Measurements from ENCODE around the gene RBMS3.
"Not testable (repeated sequence)": the region's sequence is repeated elsewhere in the genome, so short reads cannot be mapped to it uniquely, and the experiment has no call there.

The RBMS3 gene

GRCh38 chr3:29777869-29778268 lies 497.0 kb downstream of the RBMS3 start:
- no peak for DNase-seq (ENCODE audit: low spot score)

DNA sequence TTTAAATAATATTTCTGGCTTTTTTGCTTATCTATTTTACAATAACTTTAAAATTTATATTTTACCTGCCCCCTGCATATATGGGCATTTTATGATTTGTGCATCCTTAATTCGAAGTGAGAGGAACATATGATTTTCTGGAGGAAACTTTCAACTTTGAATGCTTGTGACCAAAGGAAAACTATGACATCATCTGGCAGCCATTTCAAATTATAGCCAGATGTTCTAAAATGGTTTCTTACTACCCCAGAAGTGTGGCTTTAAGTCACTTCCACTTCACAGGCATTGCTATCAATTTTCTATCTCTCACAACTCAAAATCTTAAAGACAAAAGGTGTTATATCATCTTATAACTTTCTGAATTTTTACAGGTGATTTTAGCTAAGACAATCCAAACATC lies 508.8 kb downstream of the RBMS3 start:
- DNase-seq (ENCODE audit: low spot score), result no peak

DNA sequence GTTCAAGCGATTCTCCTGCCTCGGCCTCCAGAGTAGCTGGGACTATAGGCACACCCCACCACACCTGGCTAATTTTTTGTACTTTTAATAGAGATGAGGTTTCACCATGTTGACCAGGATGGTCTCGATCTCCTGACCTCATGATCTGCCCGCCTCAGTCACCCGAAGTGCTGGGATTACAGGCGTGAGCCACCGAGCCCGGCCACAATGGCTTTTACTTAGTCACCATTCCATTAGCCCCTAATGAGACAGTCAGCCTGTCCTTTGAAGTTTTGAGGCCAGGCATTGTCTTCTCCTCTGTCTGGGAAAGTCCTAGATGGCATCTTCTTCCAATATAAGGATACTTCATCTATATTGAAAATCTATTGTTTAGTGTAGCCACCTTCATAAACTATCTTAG lies 515.9 kb downstream of the RBMS3 start:
- DNase-seq (ENCODE audit: low spot score), result no peak

DNA sequence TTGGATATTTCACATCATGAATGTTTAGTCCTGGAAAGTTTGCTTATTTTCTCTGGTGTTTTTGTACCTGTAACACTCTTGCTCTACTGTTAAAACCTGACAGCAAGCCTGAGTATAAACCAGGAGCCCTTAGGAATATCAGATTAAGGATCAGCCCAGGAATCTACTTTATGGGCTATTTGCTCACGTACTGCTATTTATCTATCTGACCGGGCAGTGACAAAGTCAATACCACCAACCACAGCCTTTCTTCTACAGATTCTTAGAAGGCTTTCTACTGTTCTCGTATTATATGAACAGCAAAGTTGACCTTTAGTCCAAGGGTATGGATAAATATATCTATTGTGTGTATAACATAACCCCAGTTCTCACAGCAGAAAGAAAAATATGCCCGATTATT lies 521.2 kb downstream of the RBMS3 start:
- DNase-seq (ENCODE audit: low spot score), result no peak

- no peak for DNase-seq (ENCODE audit: low spot score)
These were observed 523.2 kb downstream of the RBMS3 start for GRCh38 chr3:29804044-29804443.

- no peak for DNase-seq (ENCODE audit: low spot score)
These were observed 524.9 kb downstream of the RBMS3 start for GRCh38 chr3:29805757-29806156.

GRCh38 chr3:29808324-29808723 lies 527.5 kb downstream of the RBMS3 start:
- DNase-seq (ENCODE audit: low spot score), result not testable (repeated sequence)

- DNase-seq (ENCODE audit: low spot score), result no peak
These were observed 541.2 kb downstream of the RBMS3 start for GRCh38 chr3:29822071-29822470.

GRCh38 chr3:29823233-29823632 lies 542.4 kb downstream of the RBMS3 start:
- no peak for DNase-seq (ENCODE audit: low spot score)

DNA sequence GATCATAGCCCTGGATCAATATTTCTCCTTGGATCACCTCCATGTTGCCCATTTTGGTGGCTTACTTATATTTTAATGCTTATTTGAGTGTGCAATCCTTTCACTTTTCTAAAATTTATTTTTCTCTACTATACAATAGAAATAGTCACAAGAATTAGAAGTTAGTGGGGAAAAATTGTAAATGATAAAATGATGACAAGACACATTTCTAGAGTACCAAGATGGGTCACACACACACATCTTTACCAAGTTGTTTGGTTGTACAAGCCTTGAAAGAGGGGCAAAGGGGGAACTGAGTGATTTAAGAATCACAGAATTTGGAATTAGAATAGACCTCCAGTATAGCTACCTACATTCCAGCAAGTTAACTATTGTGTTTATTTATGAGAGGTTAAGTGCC lies 545.8 kb downstream of the RBMS3 start:
- no peak for DNase-seq (ENCODE audit: low spot score)

DNA sequence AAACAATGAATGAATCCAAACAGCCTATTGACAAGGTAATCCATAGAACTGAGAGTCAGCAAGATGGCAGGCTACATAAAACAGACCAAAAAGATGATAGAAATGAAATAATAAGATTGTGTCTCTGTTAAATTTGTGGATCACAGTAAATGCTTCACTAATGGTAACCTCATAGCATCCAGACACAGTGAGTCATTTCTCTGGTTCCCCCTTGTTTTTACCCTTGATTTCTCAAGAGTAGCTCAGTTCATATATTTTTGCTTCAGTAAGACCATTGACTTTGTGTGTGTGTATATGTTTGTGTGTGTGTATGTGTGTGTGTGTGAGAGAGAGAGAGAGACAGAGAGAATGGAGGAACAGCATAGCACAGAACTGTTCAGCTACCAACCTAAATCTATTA lies 546.9 kb downstream of the RBMS3 start:
- DNase-seq (ENCODE audit: low spot score), result no peak

- DNase-seq (ENCODE audit: low spot score), result no peak
These were observed 548.5 kb downstream of the RBMS3 start for GRCh38 chr3:29829340-29829739.

- no peak for DNase-seq (ENCODE audit: low spot score)
These were observed 569.8 kb downstream of the RBMS3 start for GRCh38 chr3:29850641-29851040.

- no peak for DNase-seq (ENCODE audit: low spot score)
These were observed 571.9 kb downstream of the RBMS3 start for GRCh38 chr3:29852767-29853166.

DNA sequence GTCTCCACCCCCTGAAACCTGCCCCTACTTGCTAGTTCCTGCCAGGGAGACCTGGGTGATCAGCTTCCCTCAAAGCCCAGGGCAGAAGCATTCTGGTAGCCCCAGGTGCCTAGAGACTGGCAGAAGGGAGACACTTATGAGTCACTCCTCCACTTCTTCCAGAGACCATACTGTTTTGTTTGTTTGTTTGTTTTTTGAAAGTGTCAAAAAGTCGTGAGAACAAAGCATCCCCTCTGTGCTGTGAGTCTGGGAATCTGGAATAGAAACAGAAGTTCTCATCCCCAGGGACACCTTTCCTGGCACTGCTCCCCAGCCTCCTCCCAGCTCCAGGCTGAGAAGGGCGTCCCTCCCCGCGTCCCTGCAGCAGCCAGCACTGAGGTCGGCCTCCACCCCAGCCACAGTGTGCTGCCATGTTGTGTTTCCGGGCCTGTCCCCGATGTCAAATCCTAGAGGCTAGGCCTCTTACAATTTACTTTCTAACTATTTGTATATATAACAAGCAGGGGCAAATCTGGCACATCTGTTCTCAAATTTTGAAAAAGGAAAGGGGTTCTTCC lies 573.0 kb downstream of the RBMS3 start:
- no peak for DNase-seq (ENCODE audit: low spot score)

- no peak for DNase-seq (ENCODE audit: low spot score)
These were observed 574.0 kb downstream of the RBMS3 start for GRCh38 chr3:29854821-29855220.

- no peak for DNase-seq (ENCODE audit: low spot score)
These were observed 578.9 kb downstream of the RBMS3 start for GRCh38 chr3:29859726-29860270.

DNA sequence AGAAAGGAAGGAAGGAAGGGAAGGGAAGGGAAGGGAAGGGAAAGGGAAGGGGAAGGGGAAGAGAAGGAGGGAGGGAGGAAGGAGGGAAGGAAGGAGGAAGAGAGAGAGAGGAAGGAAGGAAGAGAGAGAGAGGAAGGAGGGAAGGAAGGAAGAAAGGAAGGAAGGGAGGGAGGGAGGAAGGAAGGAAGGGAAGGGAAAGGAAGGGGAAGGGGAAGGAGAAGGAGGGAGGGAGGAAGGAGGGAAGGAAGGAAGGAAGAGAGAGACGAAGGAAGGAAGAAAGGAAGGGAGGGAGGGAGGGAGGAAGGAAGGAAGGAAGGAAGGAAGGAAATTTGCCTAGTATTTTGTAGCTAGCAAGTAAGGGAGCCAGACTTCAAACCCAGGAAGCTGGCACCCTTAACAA lies 583.9 kb downstream of the RBMS3 start:
- no peak for DNase-seq (ENCODE audit: low spot score)

- DNase-seq (ENCODE audit: low spot score), result no peak
These were observed 587.8 kb downstream of the RBMS3 start for GRCh38 chr3:29868543-29869101.

DNA sequence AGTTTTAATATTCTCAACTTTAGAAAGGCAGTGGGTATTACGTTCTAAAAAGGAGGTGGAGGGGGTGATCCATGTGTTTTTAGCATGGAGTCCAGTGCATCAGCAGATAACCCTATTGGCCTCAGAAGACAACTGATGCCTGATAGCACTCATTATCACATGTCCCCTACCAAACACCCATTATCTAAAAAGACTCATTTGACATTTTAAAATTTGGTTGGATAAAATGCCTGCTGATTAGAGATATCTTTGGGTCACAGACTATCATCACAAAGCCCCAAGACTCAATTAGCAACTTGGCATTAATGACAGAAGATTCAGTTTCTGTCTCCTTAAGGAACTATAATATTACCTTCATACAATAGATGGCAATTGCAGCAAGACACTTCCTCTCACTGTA lies 589.3 kb downstream of the RBMS3 start:
- DNase-seq (ENCODE audit: low spot score), result no peak

DNA sequence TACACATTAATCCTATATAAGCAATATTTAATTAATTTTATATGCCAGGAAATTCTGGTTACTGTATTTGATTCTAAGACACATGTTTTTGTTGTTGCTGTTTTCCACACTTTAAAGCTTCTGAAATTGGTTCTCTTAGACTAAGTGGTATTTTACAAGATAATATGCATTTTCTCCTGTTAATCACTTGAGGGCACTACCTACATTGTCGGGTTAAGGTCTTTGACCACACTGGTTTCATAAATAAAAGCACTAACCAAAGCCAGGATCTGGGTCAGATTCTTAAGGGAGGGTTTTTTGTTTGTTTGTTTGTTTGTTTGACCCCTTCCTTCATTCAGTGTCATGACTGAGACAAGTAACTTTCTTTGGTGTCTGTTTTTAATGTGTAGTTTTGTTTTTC lies 590.2 kb downstream of the RBMS3 start:
- DNase-seq (ENCODE audit: low spot score), result no peak

DNA sequence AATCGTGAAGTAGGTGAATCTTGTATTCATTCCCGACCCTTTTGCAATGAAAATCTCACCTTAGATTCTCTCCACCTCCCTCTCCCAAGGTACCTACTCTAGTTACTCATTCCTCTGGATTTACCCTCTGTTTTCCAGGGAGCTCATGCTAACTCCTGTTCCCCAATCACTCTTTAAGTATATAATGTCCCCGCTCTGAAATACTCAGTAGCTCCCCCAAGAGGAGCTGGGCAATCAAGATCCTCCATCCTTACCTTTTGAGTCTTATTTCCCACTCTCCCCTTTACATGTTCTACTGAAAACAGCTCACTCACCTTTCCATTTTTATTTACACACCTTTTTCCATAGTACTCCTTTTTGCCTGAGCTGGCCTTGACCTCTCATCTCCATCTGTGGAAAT lies 599.9 kb downstream of the RBMS3 start:
- no peak for DNase-seq (ENCODE audit: low spot score)

GRCh38 chr3:29887451-29887850 lies 606.6 kb downstream of the RBMS3 start:
- DNase-seq (ENCODE audit: low spot score), result no peak

GRCh38 chr3:29889215-29889614 lies 608.3 kb downstream of the RBMS3 start:
- no peak for DNase-seq (ENCODE audit: low spot score)
